Measurements from ENCODE around the gene COL19A1.

DNA sequence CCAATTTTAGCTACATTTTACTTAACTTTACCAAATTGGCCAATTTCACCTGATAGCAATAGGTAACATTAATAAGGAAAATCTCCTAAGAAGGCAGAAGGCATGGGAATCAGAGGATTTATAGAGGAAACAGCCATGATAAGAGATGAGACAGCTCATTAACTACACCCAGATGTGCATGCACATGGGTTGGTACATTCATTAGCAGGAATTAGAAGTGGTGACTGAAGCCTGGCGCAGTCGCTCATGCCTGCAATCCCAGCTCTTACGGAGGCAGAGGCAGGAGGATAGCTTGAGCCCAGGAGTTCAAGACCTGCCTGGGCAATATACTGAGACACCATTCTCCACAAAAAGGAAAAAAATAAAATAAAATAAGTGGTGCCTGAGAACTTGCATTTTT, 263.0 kb downstream of the COL19A1 start:
- TF ChIP-seq POLR2A (IDR thresholded peaks at IDR 0.05; ENCODE audit: insufficient read depth in 1 of 2, low read depth in 2 of 2, low read length in 2 of 2) (no peak), ZNF280B (CRISPR knock-in tag; IDR thresholded peaks at IDR 0.05; ENCODE audit: borderline replicate concordance) (no peak), ZNF570 (CRISPR knock-in tag; IDR thresholded peaks at IDR 0.05; ENCODE audit: borderline replicate concordance) (no peak), ZSCAN20 (CRISPR knock-in tag; IDR thresholded peaks at IDR 0.05; ENCODE audit: borderline replicate concordance) (no peak)
- TF ChIP-seq, protein P1, sequence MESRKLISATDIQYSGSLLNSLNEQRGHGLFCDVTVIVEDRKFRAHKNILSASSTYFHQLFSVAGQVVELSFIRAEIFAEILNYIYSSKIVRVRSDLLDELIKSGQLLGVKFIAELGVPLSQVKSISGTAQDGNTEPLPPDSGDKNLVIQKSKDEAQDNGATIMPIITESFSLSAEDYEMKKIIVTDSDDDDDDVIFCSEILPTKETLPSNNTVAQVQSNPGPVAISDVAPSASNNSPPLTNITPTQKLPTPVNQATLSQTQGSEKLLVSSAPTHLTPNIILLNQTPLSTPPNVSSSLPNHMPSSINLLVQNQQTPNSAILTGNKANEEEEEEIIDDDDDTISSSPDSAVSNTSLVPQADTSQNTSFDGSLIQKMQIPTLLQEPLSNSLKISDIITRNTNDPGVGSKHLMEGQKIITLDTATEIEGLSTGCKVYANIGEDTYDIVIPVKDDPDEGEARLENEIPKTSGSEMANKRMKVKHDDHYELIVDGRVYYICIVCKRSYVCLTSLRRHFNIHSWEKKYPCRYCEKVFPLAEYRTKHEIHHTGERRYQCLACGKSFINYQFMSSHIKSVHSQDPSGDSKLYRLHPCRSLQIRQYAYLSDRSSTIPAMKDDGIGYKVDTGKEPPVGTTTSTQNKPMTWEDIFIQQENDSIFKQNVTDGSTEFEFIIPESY (CRISPR knock-in tag; IDR thresholded peaks at IDR 0.05) = no peak
- TF ChIP-seq, protein P2, sequence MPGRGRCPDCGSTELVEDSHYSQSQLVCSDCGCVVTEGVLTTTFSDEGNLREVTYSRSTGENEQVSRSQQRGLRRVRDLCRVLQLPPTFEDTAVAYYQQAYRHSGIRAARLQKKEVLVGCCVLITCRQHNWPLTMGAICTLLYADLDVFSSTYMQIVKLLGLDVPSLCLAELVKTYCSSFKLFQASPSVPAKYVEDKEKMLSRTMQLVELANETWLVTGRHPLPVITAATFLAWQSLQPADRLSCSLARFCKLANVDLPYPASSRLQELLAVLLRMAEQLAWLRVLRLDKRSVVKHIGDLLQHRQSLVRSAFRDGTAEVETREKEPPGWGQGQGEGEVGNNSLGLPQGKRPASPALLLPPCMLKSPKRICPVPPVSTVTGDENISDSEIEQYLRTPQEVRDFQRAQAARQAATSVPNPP (CRISPR knock-in tag; IDR thresholded peaks at IDR 0.05) = no peak
- TF ChIP-seq, protein P3, sequence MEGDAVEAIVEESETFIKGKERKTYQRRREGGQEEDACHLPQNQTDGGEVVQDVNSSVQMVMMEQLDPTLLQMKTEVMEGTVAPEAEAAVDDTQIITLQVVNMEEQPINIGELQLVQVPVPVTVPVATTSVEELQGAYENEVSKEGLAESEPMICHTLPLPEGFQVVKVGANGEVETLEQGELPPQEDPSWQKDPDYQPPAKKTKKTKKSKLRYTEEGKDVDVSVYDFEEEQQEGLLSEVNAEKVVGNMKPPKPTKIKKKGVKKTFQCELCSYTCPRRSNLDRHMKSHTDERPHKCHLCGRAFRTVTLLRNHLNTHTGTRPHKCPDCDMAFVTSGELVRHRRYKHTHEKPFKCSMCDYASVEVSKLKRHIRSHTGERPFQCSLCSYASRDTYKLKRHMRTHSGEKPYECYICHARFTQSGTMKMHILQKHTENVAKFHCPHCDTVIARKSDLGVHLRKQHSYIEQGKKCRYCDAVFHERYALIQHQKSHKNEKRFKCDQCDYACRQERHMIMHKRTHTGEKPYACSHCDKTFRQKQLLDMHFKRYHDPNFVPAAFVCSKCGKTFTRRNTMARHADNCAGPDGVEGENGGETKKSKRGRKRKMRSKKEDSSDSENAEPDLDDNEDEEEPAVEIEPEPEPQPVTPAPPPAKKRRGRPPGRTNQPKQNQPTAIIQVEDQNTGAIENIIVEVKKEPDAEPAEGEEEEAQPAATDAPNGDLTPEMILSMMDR (CRISPR knock-in tag; IDR thresholded peaks at IDR 0.05) = no peak
